ENCODE measurements around the gene EBF3.

Gene EBF3

DNA sequence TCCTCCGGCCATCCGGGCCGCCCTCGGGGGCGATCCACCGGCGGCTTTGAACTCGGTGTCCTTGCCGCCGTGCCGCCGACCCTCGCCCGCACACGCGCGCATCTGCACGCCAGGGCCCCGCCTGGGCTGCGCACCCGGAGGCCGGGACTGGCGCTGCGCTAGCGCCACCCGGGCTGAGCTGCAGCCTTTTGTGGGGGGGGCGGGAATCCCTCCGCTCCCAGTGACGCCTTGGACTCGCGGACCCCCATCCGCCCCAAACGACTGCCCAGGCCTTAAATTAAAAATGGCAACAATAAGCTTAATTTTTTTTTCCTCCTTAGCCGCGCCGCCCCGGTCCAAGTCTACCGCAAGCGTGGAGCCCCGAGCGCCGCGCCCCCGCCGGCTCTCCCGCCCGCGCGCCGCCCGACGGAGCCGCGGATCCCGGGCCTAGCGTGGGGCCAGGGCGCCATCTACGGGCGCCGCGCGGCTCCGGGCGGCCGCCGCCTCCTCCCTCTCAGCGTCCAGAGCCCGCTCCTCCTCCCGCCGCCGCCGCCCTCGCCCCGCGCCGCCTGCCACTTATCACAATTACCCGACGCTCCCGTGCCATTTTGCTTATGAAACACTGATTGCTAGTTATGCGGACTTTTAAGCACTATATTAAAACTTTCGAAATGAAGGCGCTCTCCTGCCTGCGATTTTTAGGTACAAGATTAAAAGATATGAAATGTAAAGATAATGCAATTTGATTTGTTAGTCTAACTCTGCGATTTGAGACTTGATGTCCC lies 7.5 kb upstream of the EBF3 start:
- no peak for DNase-seq

DNA sequence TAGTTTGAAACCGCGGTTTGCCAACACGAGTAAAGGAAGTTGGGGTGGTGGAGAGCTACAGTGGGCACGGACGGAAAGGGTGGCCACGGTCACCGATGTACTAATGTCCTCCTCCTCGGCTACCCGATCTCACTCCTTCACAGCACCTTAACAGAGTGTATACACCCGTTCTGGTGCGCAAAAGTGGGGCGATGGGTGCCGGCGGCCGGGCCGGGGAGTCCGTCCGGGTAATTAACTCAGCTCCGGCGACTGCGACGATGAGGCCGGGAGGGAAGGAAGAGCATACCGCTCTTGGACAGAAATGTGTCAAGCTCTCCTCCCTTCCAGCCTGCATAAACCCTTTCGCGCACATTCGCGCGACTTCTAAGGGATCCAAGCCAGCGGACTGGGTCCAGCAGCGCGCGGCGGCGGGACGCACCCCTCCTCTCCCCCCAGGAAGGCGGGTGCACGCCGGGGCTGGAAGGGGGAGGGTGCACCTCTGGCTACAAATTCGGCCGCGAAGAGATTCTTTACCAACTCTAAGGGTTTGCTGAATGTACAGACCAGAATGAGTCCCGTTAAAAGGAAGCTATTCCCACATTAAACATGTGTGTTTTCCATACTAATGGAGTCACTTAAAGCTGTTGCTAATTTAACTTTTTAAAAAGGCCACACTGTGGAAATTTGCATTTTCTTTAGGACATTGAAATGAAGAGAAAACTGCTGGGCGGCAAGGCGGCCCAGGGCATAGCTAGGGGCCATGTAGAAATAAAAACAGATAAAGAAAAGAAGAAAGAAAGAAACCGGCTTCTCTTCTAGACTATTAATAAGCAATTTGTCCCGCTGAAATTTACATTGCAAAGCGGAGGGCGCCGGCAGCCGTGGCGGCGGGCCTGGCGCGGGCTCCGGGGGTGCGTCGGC lies 6.6 kb upstream of the EBF3 start:
- DNase-seq = no peak

DNA sequence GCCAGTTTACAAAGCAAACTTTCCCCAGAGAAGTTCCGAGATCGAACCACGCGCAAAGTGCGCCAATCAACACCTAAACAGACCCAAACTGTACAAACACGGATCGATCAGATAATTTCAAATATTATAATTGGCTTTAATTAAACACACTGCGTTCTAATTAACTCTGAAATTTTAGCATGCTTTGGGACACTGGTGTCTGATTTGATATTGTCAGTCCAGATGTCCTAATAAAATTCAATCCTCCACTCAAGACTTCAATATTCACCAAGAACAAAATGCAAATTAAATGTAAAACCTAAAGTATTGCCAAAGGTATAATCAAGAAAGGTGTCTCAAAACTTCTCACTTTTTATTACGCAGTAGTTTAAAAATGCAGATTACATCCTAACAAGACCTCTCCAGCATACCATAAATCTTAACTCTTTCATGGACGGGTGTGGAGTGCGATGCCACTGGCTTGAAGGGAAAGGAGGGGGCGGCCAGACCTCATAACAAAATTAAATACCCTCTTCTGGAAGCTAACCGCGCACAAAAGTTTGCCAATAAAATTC lies 5.9 kb upstream of the EBF3 start:
- DNase-seq = no peak

DNA sequence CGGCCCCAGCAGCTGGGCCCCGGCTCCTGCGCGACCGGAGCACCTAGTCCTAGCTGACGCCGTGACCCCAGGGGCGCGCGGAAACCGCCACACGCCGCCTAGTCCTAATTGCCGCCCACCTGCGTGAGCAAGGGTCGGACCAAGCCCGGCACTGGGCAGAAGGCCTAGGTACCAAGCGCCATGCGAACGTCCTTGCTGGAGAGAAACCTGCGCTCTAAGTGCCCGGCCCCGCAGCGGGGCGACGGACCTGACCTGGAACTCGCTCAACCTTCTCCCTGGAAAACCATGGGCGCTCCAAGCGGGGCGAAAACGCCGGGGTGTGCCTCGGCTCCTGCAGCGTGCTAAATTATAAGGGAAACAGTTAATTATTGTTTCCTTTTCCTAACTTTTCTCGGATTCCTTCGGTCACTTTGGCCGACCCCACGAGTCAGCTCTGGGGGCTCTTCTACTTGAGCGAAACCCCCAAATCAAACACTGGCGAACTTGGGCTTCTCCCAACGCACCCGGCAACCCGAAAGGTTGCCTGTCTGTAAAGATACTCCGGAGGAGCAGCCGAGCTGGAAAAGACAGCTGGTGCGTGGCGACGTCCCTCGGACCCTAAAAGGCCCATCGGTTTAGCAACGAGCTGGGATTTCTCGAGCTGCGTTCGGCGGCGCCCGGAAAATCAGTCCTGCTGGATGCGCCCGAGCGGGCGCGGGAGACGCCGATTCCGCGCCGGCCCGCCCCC lies 5.3 kb upstream of the EBF3 start:
- DNase-seq = no peak

DNA sequence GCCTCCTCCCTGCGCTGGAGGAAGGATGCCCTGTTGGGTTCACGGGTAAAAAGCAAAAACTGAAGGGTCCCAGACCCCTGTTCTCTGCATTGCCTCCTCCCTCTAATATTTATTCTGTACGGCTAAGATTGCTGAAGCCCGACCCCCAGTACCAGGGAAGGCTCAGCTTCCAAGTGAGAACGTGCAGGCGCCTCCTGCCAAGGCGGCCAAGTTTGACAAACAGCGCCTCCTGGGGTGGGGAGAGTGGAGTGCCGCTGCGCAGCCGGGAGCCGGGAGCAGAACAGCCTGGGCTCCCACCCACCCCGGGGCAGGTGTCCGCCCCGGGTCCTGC lies 4.7 kb upstream of the EBF3 start:
- no peak for DNase-seq

DNA sequence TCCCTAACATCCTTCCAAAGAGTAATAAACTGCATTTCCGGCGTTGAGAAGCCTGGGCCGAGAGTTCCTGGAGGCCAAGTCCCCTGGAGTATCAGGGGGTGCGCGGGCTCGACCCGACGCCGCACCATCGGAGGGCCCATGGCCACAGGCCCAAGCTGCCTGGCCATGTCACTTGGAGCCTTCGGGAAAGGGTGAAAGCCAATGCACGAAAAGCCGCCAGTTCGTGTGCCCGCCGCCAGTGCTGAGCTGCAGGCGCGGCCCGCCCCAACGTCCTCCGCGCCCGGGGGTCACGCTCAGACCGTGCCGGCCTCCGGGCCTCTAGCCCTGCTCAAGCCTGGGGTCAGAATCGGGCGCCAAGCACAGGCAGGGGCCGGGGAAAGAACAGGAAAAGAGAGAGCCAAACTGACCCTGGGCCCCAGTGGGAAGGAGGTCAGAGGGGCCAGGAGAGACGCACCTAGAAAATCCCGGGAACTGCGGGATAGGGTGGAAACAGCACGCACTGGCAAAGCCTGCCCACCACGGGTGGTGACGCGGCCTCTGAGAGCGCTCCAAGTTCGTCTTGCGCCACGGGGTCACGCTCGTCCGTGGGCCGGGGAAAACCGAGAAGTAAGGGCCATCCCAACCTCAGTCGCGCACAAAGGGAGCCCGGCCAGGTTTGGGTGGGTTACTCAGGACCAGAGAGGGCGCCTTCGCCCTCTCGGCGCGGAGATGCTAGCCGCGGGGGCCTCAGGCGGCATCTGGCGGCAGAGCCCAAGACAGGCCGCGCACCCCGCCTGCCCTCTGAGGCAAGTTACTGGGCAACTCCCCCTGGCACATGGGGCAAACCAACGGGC lies 4.2 kb upstream of the EBF3 start:
- no peak for DNase-seq

DNA sequence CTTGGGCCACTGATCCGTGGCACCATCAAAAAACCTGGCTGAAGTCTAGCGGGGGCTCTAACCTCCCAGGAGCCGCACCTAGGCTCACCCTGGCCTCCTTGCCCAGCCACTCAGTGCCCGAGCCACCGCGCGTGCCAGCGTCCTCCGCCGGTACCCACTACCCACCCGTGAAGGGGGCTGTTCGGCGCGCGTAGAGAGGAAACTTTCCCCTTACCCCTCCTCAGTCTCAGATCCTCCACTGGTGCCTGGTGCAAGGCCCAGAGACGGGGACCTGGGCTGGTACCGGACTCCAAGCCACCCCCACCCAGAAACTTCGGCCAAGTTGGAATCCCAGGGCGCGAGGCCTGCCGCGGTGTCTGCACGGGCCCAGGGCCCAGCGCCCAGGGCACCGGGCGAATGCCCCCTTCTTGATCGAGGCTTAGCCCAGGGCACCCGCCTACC lies 3.5 kb upstream of the EBF3 start:
- DNase-seq = no peak

DNA sequence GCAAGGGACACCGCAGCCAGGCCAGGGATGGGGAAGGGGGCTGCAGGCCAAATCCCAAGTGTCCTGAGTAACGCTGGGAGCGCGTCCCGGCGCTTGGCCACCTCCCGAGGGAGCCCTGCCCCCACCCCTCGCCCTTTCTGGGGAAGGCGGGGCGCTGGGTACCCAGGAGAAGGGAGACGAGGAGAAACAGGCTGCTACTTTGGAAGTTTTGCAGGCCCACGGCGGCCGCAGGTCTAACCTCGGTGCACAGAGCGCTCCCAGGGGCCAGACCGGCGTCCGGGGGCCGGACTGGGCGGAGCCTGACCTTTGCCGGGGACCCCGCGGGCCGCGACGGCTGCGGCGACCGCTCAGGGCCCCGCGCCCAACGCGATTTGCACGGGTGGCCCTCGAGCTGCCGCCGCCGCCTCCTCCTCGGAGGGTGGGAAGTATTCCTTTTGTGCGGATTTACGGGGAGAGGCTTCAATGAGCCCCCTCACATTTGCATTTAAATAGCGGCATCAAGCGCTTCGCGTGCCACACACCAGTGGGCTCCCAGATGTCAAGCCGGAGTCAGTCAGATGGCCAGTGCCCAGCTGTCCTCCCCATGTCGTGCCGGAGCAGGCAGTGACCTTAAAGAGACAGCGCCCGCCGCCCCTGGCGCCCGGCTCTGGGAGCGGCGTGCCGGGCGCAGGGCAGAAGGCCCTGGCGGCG lies 3.0 kb upstream of the EBF3 start:
- DNase-seq = no peak

DNA sequence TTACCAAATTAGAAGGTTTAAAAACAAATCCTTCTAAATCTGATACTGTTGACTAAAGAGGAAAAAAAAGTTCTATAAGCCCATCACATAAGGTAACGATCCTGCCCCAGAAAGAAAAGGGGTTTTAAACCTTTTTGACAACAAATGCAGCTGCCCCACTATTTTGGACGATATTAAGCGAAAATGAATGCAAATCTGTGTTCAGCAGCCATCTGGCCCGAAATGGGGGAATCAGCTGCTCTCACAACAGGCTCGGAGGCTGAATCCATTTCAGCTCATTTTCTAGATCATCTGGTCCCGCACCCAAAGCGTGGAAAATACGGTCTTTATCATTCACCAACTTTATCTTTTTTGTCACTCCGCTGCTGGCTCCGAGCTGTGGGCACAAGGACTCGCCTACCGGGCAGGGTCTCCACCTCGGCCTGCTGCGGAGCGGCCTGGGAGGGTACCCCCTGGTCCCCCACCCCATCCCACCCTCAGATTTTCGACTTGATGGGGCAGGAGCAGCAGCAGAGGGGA lies 2.4 kb upstream of the EBF3 start:
- DNase-seq = no peak

DNA sequence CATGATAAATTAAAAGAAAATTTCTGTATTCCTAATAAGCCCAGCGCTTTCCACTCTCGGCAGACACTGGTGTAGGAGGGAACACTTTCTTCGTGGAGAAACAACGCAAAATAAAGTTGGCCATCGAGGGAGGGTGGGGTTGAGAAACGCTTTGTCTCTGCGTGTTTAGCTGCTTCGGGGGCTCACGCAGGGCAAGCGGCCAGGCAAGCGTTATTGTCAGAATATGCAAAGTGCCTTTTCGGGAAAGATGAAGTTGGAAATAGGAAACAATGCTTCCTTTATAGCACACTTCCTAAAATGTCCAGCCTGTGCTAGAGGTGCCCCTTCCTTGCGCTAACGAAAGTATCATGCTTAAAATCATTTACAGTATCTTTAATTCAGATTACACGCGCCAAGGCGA lies 1.9 kb upstream of the EBF3 start:
- DNase-seq = no peak

DNA sequence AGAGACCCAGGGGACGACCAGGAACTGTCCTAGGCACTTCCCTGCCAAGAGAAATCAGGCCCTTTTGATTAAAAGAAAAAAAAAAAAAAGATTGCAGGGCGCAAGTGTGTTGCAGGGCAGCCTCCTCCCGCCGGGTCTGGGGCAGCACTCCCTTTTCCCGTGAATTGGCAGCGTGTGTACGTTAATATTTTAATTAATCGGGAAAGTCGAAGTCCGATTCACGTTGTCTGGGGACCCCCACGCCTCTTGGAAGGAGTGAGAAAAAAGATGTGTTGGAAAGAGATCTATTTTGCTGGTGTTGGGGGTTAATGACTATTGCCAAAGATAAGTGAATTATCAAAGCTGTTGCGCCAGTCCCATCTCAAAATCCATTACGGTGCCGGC lies 1.3 kb upstream of the EBF3 start:
- no peak for DNase-seq

DNA sequence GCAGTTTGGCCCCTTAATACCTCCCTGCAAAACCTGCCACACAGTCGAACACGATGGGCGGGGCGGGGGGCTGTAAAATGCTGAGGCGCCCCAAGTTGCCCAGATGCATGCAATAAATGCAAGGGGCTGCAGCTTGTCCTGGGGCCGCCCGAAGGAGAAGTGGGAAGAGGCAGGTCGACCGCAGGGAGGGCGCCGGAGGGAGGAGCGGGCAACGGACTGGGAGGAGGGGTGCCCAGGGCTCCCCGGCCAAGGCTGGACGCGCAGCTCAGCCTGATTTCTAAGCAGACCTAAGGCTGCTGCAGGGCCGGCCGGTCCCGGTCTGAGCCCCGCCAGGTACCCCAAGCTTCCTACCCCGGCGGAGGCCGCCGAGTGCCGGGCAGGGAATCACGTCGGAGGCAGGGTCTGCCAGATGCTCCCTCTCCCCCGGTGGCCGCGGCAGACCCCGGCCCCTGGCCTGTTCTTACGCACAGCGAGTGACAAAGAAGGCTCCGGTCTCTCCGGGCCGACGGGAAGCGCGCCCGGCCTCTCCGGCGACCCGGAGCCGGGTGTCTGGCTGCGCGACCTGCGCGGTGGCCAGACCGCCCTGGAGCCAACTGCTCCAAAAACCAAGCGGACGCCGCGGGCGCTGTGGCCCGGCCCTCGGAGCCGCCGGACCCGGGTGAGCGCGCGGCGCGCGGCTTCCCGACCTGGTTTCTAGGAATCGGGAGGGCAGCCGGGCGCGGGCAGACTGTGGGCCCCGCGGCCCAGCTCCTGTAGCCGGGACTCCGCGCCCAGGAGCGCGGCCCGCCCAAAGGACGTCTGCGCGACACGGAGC lies 744 bp upstream of the EBF3 start:
- no peak for DNase-seq

DNA sequence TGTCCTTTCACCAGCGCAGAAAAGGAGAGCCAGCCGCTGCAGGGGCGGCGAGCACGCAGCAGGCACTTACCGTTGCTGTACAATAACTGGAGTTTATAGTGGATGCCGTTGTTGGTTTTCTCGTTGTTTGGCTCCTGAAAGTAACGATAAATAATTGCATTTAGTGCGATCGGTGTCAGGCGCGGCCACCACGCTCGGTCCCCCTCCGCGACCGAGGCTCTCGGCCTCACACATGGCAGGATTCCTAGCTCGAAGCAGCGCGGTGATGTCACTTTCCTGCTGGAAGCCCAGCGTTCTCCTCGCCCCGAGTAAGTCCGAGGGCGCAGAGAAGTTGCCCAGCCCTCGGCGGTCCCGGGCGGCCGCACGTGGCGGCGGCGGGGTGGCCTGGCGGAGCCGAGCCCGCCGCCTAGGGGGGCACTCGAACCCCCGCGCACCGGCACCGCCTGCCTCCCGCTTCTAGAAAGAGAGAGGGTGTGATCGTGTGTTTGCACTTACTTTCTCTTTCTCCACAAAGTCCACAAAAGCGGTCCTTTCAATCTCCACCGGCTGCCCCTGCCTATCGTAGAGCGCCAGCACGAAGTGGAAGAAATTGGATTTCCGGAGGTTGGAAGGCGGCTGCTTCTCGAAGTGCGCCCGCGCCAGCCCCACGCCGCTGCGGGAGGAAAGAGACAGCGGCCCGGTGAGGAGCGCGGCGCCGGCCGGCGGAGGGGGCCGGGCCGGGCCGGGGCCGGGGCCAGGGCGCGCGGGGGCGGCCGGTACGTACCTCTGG lies 1.0 kb downstream of the EBF3 start:
- DNase-seq = no peak

DNA sequence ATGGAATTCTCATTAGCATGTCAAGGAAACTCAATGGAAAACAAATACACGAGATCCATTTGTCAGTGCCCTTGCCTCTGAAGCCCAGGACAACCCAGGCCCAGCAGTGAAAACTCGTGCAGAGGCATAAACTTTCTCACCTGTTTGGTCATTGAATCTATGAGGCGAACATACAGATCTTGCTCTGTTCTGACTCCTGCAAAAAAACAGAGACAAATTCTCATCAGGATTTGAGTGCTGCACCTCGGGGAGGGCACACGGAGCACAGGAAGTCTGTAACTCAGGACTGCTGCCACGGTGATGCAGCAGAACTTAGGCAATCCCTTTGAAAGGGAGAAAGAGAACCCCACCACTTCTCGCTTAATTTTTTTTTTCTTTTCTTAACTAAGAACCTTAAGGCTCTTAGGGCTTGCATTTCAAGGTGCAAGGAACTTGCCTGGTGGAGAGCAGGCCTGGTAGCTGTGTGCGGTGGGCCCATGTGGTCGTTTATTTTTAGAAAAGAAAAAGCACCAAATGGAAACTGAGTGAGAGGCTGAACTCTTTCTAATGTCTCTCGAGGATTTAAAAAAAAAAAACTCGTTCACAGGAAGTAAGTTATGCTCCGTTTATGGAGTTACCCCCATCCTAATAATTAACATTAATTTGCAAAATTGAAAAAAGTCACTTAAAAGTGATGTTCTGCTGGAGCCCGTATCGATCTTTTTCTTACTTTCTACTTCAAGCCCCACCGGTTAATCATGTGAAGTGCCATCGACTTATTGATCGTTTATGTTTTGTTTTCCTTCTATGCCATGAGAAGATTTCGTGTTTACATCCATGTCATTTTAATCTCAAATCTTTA lies 1.8 kb downstream of the EBF3 start:
- DNase-seq = no peak

DNA sequence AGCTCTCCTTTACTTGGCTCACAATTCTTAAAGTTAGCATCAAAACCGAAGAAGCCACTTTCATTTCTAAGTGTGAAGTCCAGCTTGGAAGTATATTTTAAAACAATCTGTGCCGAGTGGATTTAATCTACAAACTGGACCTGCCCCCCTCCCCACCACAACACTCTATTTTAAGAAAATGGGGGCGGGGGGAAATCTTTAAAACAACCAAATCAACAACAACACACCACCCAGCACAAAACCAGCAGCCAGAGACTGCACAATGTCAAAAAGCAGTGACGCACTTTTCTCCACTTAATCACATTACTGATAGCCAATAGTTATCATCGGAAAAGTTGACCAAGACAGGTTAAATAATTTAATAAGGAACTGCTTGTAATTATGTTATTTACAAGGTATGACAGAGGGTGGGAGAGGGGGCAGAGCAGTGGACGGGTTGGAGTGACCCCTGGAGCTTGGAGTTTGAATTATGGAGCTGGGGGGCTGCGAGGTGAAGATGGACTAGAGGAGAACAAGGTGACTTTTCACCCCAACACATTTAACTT lies 2.8 kb downstream of the EBF3 start:
- DNase-seq = no peak

DNA sequence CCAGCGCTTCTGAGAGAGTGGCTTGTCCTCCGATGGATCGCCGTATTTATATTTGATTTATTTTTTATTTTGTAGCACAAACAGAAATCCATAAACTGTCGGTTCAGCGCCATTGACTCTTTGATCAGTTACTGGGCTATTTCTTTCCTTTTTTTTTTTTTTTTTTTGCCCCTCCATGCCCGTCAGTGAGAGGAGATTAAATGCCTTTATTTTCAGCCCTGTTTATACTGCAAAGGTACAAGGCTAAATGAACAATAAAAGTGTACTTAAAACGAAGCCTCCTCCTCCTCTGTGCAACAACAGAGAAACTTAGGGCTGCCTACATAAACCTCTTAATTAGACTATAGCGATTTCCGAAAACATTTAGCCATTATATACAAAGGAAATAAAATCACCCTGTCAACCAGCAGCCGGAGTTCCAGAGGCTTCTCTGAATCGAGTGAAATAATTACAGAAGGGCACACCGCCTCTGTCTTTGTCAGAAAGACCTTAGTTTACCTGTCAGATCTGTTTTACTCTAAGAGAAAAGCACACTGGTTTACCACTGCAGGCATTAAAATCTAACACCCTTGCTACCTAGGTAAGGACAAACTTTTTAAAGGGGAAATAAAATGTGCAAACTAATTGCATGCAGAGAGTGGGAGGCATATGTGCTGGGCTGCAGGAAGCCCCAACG lies 3.5 kb downstream of the EBF3 start:
- DNase-seq = no peak

DNA sequence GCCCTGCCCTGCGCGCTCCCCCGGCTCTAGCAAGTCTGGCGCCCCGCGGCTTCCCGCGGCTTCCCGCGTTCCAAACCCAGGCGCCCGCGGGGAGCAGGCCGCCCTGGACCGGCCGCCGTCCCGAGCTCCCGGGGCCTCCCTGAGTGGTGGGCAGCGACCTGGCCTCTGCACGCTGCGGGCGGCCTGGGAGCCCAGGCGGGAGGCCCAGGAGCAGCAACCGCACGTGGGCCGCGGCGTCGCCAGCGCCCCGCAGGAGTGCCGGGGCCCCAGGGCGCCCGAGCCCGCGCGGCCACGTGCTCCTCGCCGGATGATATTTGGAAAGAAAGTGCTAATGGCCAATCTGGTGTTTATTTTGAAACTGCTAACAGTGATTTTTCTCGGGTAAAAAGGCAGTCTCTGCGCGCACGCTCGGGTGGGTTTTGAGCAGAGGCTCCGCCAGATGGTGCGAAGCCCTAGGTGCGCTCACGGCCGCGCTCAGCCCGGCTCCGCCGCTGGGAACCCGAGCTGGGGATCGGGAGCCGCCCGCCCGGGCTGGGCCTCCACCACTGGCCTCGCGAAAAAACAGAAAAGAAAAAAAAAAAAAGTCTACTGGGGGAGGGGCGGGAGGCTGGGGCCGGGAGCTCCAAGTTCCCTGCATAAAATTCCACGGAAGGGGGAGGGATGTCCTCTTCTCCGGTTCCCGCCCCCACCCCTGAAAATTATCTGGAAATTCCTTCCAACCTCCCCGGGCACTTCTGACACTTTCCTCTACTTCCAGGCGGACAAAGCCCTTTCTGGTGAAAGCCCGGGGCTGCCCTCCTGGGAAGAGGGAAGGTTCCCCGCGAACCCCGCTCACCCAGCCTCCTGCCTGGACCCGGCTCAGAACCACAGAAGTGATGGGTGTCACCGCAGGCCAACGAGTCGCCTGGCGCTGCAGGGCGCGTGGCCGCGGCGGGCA lies 4.3 kb downstream of the EBF3 start:
- no peak for DNase-seq
